ENCODE data around the gene ACAP3. TPM values are rescaled to one million over a fixed set of nuclear protein-coding genes. Genes with fewer than 3 reads are reported as not detected.

Gene ACAP3
- total and polyA plus RNA-seq, 4 donors = 58.7 to 265 (median 146) TPM

DNA sequence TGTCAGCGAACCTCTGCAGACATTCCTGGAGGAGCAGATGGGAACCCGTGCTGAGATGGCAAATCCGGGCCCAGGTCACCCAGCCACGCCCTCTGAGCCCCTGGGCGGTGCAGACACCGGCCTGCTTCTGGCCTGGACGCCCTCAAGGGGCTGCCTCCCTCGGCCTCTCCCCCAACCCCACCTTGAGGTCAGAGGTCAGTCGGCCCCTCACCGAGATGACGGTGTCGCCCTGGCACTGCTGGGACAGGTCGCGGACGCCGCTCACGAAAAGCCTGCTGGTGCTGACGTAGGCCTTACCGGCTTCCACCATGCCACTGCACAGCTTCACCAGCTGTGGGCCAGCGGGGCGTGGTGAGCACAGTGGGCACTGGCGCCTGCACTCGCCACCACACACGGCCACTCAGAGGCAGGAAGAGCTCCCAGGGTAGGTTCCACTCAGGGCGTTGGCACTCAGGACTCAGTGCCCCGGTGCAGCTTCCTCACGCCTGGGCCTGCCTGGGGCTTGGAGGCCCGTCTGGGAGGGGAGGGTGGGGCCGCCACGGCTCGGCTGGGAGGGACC lies 4.7 kb downstream of the ACAP3 start:
- no peak overlapping the region for H3K27ac ChIP-seq (ENCODE audit: low read depth, low read length)
- peaks cover 83% of the 10 kb centered on the region for H3K4me1 ChIP-seq (ENCODE audit: control insufficient read depth, insufficient read depth, low read length)
- no peaks in the 10 kb centered on the region for H3K27me3 ChIP-seq (ENCODE audit: control insufficient read depth, insufficient read depth, low read length)
- H3K4me3 ChIP-seq (ENCODE audit: low read depth, low read length) = no peak overlapping the region
- 78% methylated on average over 25 of the region's 31 CpGs for WGBS (ENCODE audit: insufficient coverage)
- DNase-seq (ENCODE audit: low read depth in 4 of 6, low spot score in 6 of 6) = no peak
- no peaks in the 10 kb centered on the region for H3K9me3 ChIP-seq (ENCODE audit: control insufficient read depth, insufficient read depth, low read length)
- peaks cover 79% of the 10 kb centered on the region for H3K36me3 ChIP-seq (ENCODE audit: control insufficient read depth, insufficient read depth, low read length)

DNA sequence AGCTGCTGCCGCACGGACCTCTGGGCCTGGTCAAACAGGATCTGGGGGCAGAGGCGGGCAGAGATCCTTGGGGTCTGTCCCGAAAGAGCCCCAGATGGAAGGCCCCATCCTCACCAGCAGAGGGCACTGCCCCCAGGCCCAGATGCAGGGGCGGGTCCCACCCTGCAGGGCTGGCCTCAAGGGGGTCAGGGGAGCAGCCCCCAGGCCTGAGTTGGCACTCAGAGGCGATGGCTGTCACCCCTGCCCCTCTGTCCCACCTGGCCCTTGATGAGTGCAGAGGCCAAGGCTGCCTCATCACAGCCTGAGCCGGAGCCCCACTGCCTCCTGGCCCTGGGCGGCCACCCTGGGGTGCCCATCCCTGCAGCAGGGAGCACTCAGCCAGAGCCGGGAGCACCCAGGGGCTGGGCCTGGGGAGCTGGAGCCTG lies 5.7 kb downstream of the ACAP3 start:
- peaks cover 84% of the 10 kb centered on the region for H3K4me1 ChIP-seq (ENCODE audit: control insufficient read depth, insufficient read depth, low read length)
- no peak for DNase-seq (ENCODE audit: low read depth in 4 of 6, low spot score in 6 of 6)

DNA sequence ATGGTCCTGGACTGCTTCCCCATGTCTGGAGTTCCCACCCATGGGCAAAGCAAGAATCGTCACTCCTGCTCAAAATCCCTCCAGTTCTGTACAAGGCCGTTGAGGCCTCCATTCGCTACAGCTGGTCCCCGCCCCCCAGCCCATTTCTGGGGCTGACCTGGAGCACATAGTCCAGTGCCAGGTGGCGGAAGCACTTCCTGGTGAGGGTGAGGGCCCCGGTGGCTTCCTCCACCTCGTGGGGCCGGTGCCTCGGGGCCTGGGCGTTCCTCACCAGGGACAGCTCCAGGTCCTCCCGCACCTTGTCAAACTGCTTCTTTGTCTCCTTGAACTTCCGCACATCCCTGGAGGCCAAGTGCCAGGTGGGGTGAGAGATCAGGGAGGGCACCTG lies 7.4 kb downstream of the ACAP3 start:
- no peak for DNase-seq (ENCODE audit: low read depth in 4 of 6, low spot score in 6 of 6)
- no peak overlapping the region for H3K4me3 ChIP-seq (ENCODE audit: low read depth, low read length)
- peaks cover 71% of the 10 kb centered on the region for H3K4me1 ChIP-seq (ENCODE audit: control insufficient read depth, insufficient read depth, low read length)
- no peaks in the 10 kb centered on the region for H3K27me3 ChIP-seq (ENCODE audit: control insufficient read depth, insufficient read depth, low read length)
- 93% methylated on average over 11 of the region's 12 CpGs for WGBS (ENCODE audit: insufficient coverage)
- peaks cover 95% of the 10 kb centered on the region for H3K36me3 ChIP-seq (ENCODE audit: control insufficient read depth, insufficient read depth, low read length)
- H3K9me3 ChIP-seq (ENCODE audit: control insufficient read depth, insufficient read depth, low read length) = no peaks in the 10 kb centered on the region
- H3K27ac ChIP-seq (ENCODE audit: low read depth, low read length) = peak overlapping the region; percentile 29

More for the DNA sequence above, 5.7 kb downstream of the ACAP3 start:
- Histone ChIP-seq H3K4me3 (ENCODE audit: low read depth, low read length) (no peak overlapping the region), H3K27ac (ENCODE audit: low read depth, low read length) (no peak overlapping the region), H3K9me3 (ENCODE audit: control insufficient read depth, insufficient read depth, low read length) (no peaks in the 10 kb centered on the region), H3K27me3 (ENCODE audit: control insufficient read depth, insufficient read depth, low read length) (no peaks in the 10 kb centered on the region), H3K36me3 (ENCODE audit: control insufficient read depth, insufficient read depth, low read length) (peaks cover 86% of the 10 kb centered on the region)
- 80% methylated on average over 9 of the region's 9 CpGs for WGBS (ENCODE audit: insufficient coverage)

DNA sequence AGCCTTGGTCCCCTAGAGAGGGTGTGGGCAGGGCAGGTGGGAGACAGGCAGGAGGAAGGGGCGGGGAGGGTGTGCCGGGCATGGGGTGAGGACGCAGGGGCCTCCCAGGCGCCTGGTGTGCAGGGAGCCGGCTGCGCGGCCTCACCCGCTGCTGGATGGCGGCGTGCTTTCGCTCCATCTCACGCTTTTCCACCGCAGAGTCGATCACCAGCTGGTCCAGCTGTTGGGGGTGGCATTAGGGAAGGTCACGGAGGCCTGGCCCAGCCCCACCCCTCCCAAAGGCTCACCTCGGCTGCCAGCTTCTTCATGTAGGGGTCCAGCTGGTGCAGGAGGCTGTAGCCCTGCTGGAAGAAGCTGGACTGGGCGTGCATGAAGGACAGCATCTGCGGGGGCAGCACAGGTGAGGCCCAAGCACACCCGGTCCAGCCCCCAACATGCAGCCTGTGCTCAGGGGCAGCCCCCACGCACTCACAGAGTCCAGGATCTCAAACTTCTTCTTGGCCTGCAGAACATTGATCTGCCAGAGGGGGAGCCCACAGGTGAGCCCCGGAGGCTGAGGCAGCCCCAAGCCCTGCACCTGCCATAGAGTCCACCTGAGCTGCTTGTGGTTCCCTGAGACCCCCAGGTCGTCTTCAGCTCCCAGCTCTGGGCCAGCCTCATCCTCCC lies 7.9 kb downstream of the ACAP3 start:
- Histone ChIP-seq H3K4me1 (ENCODE audit: control insufficient read depth, insufficient read depth, low read length) (peaks cover 66% of the 10 kb centered on the region), H3K9me3 (ENCODE audit: control insufficient read depth, insufficient read depth, low read length) (no peaks in the 10 kb centered on the region), H3K27me3 (ENCODE audit: control insufficient read depth, insufficient read depth, low read length) (no peaks in the 10 kb centered on the region), H3K27ac (ENCODE audit: low read depth, low read length) (peak overlapping the region; percentile 42), H3K36me3 (ENCODE audit: control insufficient read depth, insufficient read depth, low read length) (peaks cover 95% of the 10 kb centered on the region), H3K4me3 (ENCODE audit: low read depth, low read length) (no peak overlapping the region)
- DNase-seq (ENCODE audit: low read depth in 4 of 6, low spot score in 6 of 6) = no peak
- WGBS (ENCODE audit: insufficient coverage) = 74% methylated on average over 11 of the region's 22 CpGs

DNA sequence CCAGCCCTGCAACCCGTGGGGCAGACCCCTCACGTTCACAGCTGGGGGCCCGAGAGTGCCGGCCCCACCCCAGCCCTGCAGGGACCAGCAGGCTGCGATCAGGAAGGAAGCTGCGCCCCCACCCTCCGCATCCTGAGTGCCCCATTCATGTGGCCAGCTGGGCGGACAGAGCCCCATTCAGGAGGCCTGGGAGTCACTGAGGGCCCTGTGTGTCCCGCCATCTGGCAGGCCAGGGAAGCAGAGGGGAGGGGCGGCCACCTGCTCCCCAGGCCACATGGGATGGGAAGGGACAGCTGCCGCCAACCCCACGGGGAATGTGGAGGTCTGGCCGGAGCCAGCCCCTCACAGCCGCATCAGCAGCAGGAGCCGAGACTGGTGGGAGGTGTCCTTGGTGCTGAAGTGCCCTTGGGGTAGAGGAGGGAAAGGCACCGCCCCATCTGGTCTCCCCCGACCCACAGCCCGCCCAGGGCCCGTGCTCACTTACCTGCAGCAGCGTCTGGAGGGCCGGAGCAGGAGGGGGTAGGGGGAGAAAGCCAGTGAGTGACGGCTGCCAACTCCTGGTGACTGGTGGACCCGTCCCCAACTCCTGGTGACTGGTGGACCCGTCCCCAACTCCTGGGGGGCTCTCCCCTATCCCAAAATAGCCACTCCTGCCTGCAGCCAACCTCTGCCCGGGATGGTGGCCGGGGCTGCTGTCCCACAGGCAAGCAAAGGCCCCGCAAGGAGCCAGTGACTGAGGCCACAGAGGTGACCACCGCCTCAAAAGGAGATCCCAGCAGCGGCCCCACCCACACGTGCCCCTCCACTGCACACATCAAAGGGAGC lies 8.7 kb downstream of the ACAP3 start:
- 39% methylated on average over 23 of the region's 30 CpGs for WGBS (ENCODE audit: insufficient coverage)
- peaks cover 96% of the 10 kb centered on the region for H3K36me3 ChIP-seq (ENCODE audit: control insufficient read depth, insufficient read depth, low read length)
- peak overlapping the region; percentile 42 for H3K27ac ChIP-seq (ENCODE audit: low read depth, low read length)
- peaks cover 58% of the 10 kb centered on the region for H3K4me1 ChIP-seq (ENCODE audit: control insufficient read depth, insufficient read depth, low read length)
- H3K9me3 ChIP-seq (ENCODE audit: control insufficient read depth, insufficient read depth, low read length) = no peaks in the 10 kb centered on the region
- H3K27me3 ChIP-seq (ENCODE audit: control insufficient read depth, insufficient read depth, low read length) = no peaks in the 10 kb centered on the region
- DNase-seq (ENCODE audit: low read depth in 4 of 6, low spot score in 6 of 6) = peak in 4 of 6 donors; percentile 39 to 85 (median 60)
- no peak overlapping the region for H3K4me3 ChIP-seq (ENCODE audit: low read depth, low read length)

DNA sequence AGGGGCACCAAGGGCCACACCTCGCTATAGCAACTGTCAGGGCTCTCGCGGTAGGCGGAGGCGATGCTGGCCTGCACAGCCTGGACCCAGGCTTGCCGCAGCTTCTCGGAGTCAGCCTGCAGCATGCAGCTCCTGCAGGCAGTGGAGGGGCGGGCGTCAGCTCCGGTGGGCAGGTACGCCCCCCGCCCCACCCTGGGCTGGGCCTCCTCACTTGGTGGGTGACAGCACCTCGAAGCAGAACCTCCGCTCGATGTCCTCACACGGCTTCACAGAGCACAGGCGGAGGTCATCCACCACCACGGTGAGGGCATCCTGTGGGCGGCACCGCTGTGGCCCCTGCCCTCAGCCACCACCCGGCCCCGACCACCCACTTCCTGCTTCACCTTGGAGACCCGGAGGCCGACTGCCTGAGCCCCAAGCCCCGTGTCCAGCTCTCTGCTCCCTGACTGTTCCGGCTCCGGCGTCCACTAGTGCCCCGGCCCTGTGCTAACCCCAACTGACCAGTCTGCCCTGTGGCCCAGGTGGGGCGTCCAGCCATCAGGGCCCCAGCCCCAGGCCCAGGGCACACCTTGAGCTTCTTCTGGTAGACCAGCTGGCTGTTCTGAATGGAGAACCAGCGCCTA lies 9.8 kb downstream of the ACAP3 start:
- Histone ChIP-seq H3K9me3 (ENCODE audit: control insufficient read depth, insufficient read depth, low read length) (no peaks in the 10 kb centered on the region), H3K27ac (ENCODE audit: low read depth, low read length) (no peak overlapping the region), H3K36me3 (ENCODE audit: control insufficient read depth, insufficient read depth, low read length) (peaks cover 96% of the 10 kb centered on the region), H3K4me1 (ENCODE audit: control insufficient read depth, insufficient read depth, low read length) (peaks cover 47% of the 10 kb centered on the region), H3K4me3 (ENCODE audit: low read depth, low read length) (no peak overlapping the region), H3K27me3 (ENCODE audit: control insufficient read depth, insufficient read depth, low read length) (no peaks in the 10 kb centered on the region)
- no peak for DNase-seq (ENCODE audit: low read depth in 4 of 6, low spot score in 6 of 6)
- 93% methylated on average over 29 of the region's 31 CpGs for WGBS (ENCODE audit: insufficient coverage)

DNA sequence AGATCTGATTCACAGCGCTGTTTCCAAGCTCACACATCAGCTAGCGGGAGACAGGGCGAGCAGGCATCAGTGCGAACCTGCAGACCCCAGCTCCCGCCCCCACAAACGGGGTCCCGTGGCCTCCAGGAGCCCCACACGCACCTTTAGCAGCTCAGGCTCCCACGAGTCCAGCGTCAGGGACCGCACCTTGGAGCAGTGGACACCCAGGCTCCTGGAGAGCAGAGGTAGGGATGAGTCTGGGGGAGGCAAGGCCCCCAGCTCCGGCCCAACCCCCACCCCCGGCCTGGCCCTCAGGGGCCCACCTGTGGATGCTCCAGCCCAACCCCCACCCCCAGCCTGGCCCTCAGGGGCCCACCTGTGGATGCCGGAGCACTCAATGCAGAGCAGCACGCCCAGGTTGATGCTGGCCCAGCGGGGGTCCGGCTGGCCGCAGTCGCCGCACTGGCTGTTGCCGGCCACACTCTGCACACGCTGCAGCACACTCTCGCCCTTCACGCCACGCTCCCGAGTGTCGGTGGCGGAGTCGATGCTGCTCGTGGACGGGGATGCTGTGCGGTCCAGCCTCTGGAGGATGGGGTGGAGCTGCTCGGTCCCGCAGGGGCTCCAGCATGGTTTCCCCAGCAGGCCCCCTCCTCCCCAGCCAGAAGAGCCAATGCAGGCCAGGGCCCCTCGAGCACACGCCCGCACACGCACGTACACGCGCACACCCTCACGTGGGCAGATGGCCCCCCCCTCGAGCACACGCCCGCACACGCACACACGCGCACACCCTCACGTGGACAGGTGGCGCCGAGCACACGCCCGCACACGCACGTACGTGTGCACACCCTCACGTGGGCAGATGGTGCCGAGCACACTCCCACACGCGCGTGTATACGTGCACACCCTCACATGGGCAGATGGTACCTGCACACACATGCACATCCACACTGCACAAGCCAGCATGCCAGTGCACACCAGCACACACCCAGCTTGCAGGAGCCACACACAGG lies 11.4 kb downstream of the ACAP3 start:
- WGBS (ENCODE audit: insufficient coverage) = 92% methylated on average over 60 of the region's 62 CpGs
- no peak for DNase-seq (ENCODE audit: low read depth in 4 of 6, low spot score in 6 of 6)
- no peak overlapping the region for H3K27ac ChIP-seq (ENCODE audit: low read depth, low read length)
- H3K4me1 ChIP-seq (ENCODE audit: control insufficient read depth, insufficient read depth, low read length) = peaks cover 43% of the 10 kb centered on the region
- H3K9me3 ChIP-seq (ENCODE audit: control insufficient read depth, insufficient read depth, low read length) = no peaks in the 10 kb centered on the region
- H3K36me3 ChIP-seq (ENCODE audit: control insufficient read depth, insufficient read depth, low read length) = peaks cover 96% of the 10 kb centered on the region
- no peaks in the 10 kb centered on the region for H3K27me3 ChIP-seq (ENCODE audit: control insufficient read depth, insufficient read depth, low read length)
- H3K4me3 ChIP-seq (ENCODE audit: low read depth, low read length) = no peak overlapping the region

DNA sequence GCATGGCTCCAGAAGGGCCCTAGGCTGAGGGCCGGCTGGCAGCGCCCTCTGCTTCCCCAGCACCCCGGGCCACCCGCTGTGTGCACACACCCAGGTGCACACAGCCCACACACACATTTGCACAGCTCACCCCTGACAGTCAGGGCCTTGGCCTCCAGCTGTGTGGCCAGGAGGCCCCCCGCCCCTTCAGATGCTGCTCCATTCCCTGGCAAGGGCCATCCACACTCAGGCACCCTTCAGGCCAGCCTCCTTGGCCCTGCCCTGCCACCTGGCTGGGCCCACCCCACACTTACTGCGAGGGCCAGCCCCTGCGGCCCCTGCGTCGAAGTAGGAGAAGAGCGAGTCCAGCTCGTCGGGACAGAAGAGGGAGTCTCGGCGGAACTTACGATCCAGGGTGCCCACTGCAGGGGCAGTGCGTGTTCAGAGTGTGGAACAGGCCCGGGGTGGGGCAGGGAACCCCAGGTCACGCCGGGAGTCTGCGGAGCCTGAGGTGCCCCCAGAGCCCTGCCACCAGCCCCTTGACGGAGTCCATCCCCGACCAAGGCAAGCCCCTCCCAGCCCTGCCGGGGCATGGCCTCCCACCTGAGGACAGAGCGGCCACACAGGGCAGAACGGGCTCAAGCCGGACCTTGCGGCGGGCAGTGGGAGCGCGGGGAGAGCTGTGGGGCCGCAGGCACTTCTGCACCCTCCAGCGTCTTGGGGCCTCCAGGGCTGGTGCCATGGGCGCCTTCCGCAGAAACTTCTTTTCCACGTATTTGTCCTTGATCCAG lies 12.4 kb downstream of the ACAP3 start:
- Histone ChIP-seq H3K4me3 (ENCODE audit: low read depth, low read length) (no peak overlapping the region), H3K4me1 (ENCODE audit: control insufficient read depth, insufficient read depth, low read length) (peaks cover 50% of the 10 kb centered on the region), H3K27me3 (ENCODE audit: control insufficient read depth, insufficient read depth, low read length) (no peaks in the 10 kb centered on the region), H3K27ac (ENCODE audit: low read depth, low read length) (no peak overlapping the region), H3K36me3 (ENCODE audit: control insufficient read depth, insufficient read depth, low read length) (peaks cover 96% of the 10 kb centered on the region), H3K9me3 (ENCODE audit: control insufficient read depth, insufficient read depth, low read length) (no peaks in the 10 kb centered on the region)
- 95% methylated on average over 34 of the region's 35 CpGs for WGBS (ENCODE audit: insufficient coverage)
- DNase-seq (ENCODE audit: low read depth in 4 of 6, low spot score in 6 of 6) = no peak

All from spinal cord (tissue), 10 donors.